Activated T-helper 17 cell treated with anti-CD3 and anti-CD28 coated beads, Interleukin-2, amount 50 U/mL, for 72 hours (primary cell): ENCODE measurements around the gene TARP. TPM values are rescaled to one million over a fixed set of nuclear protein-coding genes. Genes with fewer than 3 reads are reported as not detected.

ENCODE experiments used
- ATAC-seq: fragments of 150-1000 bp; cut with Tn5 transposase; replicated peaks from 2 replicates; pipeline ENCODE4 v1.10.0; 2021; ENCODE audit warnings: mild to moderate bottlenecking, moderate library complexity
- H3K27ac Mint-ChIP-seq: one replicate; pipeline ENCODE4 v1.8.0; 2022; ENCODE audit warnings: mixed read lengths
- H3K27me3 Mint-ChIP-seq: one replicate; pipeline ENCODE4 v1.8.0; 2022; ENCODE audit warnings: mixed read lengths
- H3K36me3 Mint-ChIP-seq: one replicate; pipeline ENCODE4 v1.8.0; 2022; ENCODE audit warnings: low read depth, mild to moderate bottlenecking, mixed read lengths
- H3K4me1 Mint-ChIP-seq: one replicate; pipeline ENCODE4 v1.8.0; 2022; ENCODE audit warnings: mixed read lengths
- H3K4me3 Mint-ChIP-seq: one replicate; pipeline ENCODE4 v1.8.0; 2022; ENCODE audit warnings: mild to moderate bottlenecking, mixed read lengths
- H3K9me3 Mint-ChIP-seq: one replicate; pipeline ENCODE4 v1.8.0; 2022; ENCODE audit warnings: mixed read lengths
- total RNA-seq, 2 donors: library from RNA; stranded (reverse); gene quantifications; one replicate each; pipeline ENCODE4 v1.2.3, GENCODE V29; 2022

TARP gene

DNA sequence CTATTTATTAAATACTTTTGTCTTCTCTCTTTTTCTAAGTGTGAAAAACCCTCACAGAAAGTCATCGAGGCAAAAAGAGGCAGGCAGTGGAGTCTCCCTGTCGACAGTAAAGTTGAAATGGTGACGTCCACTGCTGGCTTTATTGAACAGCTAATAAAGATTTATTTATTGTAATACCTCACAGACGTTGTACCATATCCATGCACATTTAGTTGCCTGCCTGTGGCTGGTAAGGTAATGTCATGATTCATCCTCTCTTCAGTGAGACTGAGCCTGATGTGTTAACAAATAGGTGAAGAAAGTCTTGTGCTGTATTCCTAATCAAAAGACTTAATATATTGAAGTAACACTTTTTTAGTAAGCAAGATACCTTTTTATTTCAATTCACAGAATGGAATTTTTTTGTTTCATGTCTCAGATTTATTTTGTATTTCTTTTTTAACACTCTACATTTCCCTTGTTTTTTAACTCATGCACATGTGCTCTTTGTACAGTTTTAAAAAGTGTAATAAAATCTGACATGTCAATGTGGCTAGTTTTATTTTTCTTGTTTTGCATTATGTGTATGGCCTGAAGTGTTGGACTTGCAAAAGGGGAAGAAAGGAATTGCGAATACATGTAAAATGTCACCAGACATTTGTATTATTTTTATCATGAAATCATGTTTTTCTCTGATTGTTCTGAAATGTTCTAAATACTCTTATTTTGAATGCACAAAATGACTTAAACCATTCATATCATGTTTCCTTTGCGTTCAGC, 43.4 kb downstream of the TARP start:
- Mint-ChIP-seq H3K27ac (no peak overlapping the region), H3K36me3 (peaks cover 45% of the 10 kb centered on the region), H3K9me3 (no peaks in the 10 kb centered on the region), H3K27me3 (no peaks in the 10 kb centered on the region), H3K4me1 (peaks cover 17% of the 10 kb centered on the region), H3K4me3 (no peak overlapping the region)
- ATAC-seq: no peak

DNA sequence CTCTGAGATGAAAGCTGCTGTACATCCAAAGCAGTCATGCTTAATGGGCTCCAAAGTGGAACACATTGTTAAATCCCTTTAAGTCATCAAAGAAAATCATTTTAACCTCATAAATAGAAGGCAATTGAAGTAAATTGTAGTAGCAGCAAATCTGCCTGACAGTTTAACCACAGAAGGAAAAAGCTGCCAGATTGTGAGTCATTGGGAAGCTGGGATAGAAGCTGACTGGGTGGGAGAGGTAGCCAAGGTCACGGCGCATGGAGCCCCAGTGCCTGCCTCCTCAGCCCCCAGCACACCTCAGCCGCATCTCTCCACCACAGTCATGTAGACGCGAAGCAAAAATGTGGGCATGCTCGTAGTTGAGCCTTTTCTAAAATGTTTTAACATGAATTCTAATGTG, 44.0 kb downstream of the TARP start:
- Mint-ChIP-seq H3K27ac (no peak overlapping the region), H3K4me1 (peaks cover 17% of the 10 kb centered on the region), H3K36me3 (peaks cover 46% of the 10 kb centered on the region), H3K9me3 (no peaks in the 10 kb centered on the region), H3K27me3 (no peaks in the 10 kb centered on the region), H3K4me3 (no peak overlapping the region)
- no peak for ATAC-seq

DNA sequence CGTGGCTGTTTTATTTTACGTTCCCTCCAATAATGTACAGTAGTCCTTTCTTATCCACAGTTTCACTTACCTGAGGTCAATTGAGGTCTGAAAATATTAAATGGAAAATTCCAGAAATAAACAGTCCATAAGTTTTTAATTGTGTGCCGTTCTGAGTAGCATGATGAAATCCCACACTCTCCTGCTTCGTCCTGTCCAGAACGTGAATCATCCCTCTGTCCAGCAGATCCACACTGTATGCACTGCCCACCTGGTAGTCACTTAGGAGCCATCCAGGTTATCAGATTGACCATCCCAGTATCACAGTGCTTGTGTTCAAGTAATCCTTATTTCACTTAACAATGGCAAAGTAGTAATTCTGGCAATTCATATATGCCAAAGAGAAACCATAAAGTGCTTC, 49.0 kb downstream of the TARP start:
- ATAC-seq: no peak
- Mint-ChIP-seq H3K36me3 (peaks cover 50% of the 10 kb centered on the region), H3K9me3 (no peaks in the 10 kb centered on the region), H3K27me3 (no peaks in the 10 kb centered on the region), H3K4me1 (peaks cover 15% of the 10 kb centered on the region), H3K27ac (no peak overlapping the region), H3K4me3 (no peak overlapping the region)

DNA sequence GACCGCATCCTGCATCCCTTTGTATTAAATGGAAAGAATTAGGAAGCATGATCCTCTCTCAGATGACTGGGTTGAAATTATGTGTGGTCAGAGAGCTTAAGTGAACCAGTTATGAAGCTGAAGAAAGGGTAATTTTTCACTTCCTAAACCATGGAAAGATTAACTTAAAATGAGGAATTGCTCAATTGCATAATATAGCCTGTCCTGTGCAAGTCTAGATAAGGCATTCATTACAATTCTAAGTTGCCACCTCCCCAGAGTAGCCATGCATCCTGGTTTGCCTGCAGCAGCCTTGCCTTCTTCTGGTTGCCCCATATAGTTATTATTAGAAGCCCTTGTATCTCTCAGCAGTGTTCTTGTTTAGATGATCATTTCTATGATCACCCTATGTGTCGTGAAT, 50.1 kb downstream of the TARP start:
- H3K4me1 Mint-ChIP-seq: peaks cover 15% of the 10 kb centered on the region
- ATAC-seq: no peak
- peaks cover 45% of the 10 kb centered on the region for H3K36me3 Mint-ChIP-seq
- no peak overlapping the region for H3K4me3 Mint-ChIP-seq
- no peaks in the 10 kb centered on the region for H3K27me3 Mint-ChIP-seq
- no peak overlapping the region for H3K27ac Mint-ChIP-seq
- H3K9me3 Mint-ChIP-seq: no peaks in the 10 kb centered on the region

DNA sequence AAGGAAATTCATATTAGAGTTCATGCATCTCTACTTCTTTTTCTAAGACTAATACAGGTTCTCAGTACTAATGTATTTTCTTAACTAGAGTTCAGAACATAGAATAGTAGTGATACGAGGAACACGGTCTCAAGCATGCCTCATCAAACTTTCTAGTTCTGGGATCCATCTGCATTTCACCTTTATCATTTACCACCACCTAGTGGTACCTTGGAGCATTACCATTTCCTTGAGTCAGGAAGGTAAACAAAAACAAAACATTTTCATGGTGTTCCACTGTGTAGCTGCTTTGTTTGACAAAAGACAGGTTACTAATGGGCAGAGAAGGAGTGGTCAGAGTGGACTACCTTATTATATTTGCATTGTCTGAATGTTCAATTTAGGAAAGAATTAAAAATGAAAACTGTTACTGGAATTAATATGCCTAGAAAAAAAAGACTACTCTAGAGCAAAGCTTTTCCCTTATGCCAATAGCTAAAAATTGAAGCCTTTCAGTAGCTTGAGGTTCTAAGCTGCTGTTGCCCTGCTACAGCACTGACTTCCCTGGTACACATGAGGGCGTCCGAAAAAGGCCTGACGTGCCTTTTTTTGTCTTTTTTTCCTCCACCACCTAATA, 50.8 kb downstream of the TARP start:
- ATAC-seq: peak; percentile 48
- Mint-ChIP-seq H3K4me1 (peaks cover 15% of the 10 kb centered on the region), H3K27me3 (no peaks in the 10 kb centered on the region), H3K4me3 (no peak overlapping the region), H3K9me3 (no peaks in the 10 kb centered on the region), H3K27ac (no peak overlapping the region), H3K36me3 (peaks cover 50% of the 10 kb centered on the region)

DNA sequence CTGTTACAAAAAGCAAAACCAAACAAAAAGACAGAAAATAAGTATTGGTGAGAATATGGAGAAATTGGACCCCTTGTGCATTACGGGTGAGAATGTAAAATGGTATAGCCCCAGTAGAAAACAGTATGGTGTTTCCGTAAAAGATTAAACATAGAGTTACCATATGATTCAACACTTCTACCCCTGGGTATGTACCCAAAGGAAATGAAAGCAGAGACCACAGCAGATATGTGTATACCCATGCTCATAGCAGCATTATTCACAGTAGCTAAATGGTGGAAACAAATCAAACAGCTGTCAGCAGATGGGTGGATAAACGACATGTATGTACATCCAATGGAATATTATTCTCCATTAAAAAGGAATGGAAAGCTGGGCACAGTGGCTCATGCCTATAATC, 53.0 kb downstream of the TARP start:
- H3K4me1 Mint-ChIP-seq: peaks cover 20% of the 10 kb centered on the region

DNA sequence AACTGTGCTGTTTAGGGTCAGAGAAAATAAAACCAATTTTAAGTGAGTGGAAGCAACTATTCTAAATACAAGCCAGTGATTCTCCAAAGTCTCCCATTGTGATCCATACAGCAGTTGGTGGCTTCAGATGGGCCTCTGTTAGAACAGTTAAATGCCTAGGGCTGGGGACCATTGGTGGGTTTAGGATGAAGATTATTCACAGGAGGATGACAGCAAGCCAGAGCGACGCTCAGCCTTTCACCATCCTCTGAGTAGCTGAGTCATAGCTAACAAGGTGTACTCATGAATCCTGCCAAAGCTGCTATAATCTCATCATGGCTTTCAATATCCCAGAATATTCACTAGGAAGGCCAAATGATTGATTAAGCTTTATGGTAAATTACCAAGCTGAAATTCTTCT, 55.8 kb downstream of the TARP start:
- Mint-ChIP-seq H3K36me3 (peaks cover 48% of the 10 kb centered on the region), H3K4me1 (peaks cover 19% of the 10 kb centered on the region), H3K27me3 (no peaks in the 10 kb centered on the region), H3K9me3 (no peaks in the 10 kb centered on the region), H3K4me3 (peak overlapping the region; percentile 15), H3K27ac (no peak overlapping the region)
- ATAC-seq: peak; percentile 31

More for the DNA sequence above, 53.0 kb downstream of the TARP start:
- ATAC-seq: peak; percentile 87
- peak overlapping the region; percentile 17 for H3K4me3 Mint-ChIP-seq
- no peaks in the 10 kb centered on the region for H3K27me3 Mint-ChIP-seq
- H3K9me3 Mint-ChIP-seq: no peaks in the 10 kb centered on the region
- peak overlapping the region; percentile 10 for H3K27ac Mint-ChIP-seq
- peaks cover 51% of the 10 kb centered on the region for H3K36me3 Mint-ChIP-seq

DNA sequence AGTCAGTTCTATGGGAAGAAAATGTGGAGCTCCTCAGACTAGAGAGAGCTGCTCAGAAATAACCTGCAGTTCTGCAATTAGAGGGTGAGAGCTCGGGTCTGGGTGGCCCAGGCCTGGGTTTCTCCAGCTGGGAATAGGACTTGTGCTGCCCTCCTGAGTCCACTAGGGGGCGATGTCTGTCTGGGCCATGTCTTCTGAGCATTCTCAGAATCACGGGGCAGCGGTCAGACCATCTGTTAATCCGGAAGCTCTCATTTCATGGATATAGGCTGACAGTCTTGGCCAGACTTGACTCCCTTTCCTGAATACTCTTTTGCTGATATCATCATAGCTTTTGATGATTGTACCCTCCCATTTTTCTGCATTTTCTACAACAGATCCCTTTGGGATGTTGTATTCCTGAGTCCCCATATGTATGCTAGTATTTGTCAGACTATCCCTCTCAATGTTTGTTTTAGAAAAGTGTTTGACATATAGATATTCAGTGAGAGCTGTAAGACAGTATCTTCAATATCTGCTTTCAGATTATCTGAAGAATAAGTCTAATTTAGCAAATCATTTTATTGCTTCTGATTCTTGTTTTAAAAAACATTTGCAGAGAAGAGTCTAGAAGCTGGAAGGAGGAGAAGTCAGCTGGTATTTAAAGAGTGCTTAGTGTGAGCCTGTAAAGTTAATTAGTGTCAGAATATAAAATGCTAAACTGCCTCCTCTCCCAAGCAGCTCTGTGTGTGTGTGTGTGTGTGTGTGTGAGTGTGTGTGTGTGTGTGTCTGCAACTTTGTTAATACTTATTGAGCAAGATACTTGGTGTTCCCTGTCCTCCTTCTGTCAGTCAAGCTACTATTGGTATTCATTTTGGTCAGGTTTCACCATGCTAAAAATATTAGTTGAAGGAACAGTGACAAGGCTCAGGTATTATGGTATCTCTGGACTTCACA, 57.4 kb downstream of the TARP start:
- H3K9me3 Mint-ChIP-seq: no peaks in the 10 kb centered on the region
- H3K27ac Mint-ChIP-seq: peak overlapping the region; percentile 45
- no peaks in the 10 kb centered on the region for H3K27me3 Mint-ChIP-seq
- ATAC-seq: peak; percentile 78
- H3K4me3 Mint-ChIP-seq: no peak overlapping the region
- H3K4me1 Mint-ChIP-seq: peaks cover 16% of the 10 kb centered on the region
- H3K36me3 Mint-ChIP-seq: peaks cover 43% of the 10 kb centered on the region

DNA sequence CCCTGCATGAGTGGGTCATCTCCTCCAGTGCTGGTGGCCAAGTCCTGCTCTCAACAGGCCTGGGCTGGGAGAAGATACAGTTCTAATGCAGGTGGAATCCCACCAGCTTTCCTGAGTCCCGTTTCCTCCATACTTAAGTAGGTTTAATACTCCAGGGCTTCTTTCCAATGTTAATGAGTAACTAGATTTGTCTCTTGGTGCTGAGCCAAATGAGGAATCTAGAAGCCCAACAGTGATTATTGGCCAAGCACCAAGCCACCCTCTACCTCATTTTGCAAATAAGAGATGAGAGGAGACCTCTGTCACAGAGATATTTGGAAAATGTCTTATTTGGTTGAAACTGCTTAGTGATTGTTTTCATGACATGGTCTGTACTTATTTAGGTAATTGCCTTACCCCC, 58.3 kb downstream of the TARP start:
- Mint-ChIP-seq H3K4me3 (no peak overlapping the region), H3K36me3 (peaks cover 34% of the 10 kb centered on the region), H3K27ac (no peak overlapping the region), H3K9me3 (no peaks in the 10 kb centered on the region), H3K27me3 (no peaks in the 10 kb centered on the region), H3K4me1 (peaks cover 10% of the 10 kb centered on the region)
- no peak for ATAC-seq

DNA sequence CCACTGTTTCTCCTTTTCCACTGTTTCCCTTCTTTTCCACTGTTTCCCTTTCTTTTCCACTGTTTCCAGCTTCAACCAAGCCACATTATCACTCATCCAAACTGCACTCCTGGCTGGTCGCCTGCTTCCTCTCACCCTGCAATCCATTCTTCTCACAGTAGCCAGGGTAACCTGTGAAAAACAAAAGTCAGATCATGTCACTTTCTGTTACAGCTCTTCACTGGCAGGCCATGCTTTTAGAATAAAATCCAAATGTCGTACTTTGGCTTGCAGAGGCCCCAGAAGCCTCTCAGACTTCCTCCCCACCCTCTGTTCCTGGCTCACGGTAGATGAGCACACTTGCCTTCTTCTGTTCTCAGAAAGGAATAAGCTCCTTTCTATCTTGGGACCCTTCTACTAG, 61.5 kb downstream of the TARP start:
- H3K27me3 Mint-ChIP-seq: no peaks in the 10 kb centered on the region
- peaks cover 21% of the 10 kb centered on the region for H3K36me3 Mint-ChIP-seq
- no peak for ATAC-seq
- no peak overlapping the region for H3K4me3 Mint-ChIP-seq
- H3K9me3 Mint-ChIP-seq: no peaks in the 10 kb centered on the region
- H3K27ac Mint-ChIP-seq: no peak overlapping the region
- H3K4me1 Mint-ChIP-seq: peaks cover 5% of the 10 kb centered on the region

DNA sequence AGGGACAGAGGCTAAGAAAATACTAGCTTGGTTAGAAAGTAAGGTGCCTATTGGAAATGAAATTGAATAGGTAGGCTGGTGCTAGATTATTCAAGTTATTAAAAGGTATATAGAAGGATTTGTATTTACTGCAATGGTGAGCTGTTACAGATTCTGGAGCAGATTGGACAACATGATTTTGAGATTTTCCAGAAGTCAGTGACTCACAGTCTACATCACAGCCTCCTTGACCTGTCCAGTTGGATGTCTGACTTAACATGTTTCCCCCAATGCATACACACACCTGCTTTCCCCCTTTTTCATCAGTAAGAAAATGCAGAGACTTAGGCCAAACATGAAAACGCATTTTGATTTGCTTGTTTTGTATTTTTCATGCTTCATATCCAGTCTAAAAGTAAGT, 62.0 kb downstream of the TARP start:
- no peak overlapping the region for H3K27ac Mint-ChIP-seq
- H3K4me3 Mint-ChIP-seq: no peak overlapping the region
- peaks cover 5% of the 10 kb centered on the region for H3K4me1 Mint-ChIP-seq
- H3K36me3 Mint-ChIP-seq: peaks cover 19% of the 10 kb centered on the region
- no peaks in the 10 kb centered on the region for H3K9me3 Mint-ChIP-seq
- no peaks in the 10 kb centered on the region for H3K27me3 Mint-ChIP-seq
- no peak for ATAC-seq

Other genes starting within 250 kb of the TARP start
- 10 to 100 TPM; 20.6 to 28.9 TPM for gene STARD3NL, start 95.4 kb downstream of the TARP start, total RNA-seq